Endothelial cell of umbilical vein (primary cell): ENCODE data around the gene CFAP99. TPM values are rescaled to one million over a fixed set of nuclear protein-coding genes. Genes with fewer than 3 reads are reported as not detected.

Experiments
- BruUV-seq: library from RNA; stranded (reverse); fragments of 400-500 nt; replicated peaks from 2 replicates; lab custom pipeline; 2021; lab: Mats Ljungman, UMichigan
- CTCF ChIA-PET: fragments of 300-600, 350-600 bp; sonication (Branson Sonifier 250); formaldehyde crosslinking; loops from one replicate; lab custom pipeline; 2021; ENCODE audit warnings: antibody characterized with exemption, inconsistent platforms; lab: Charles Lee
- POLR2A ChIA-PET: fragments of 300-600, 350-600 bp; sonication (Branson Sonifier 250); formaldehyde crosslinking; loops from one replicate; lab custom pipeline; 2021; ENCODE audit warnings: antibody characterized with exemption, inconsistent platforms; lab: Charles Lee
- DNase-seq: peaks from one replicate; pipeline ENCODE4 v3.0.0-alpha.2; 2011; ENCODE audit warnings: low read depth, low spot score
- FAIRE-seq: peaks from 2 replicates; lab custom pipeline; 2011; peaks lifted over from hg19 to GRCh38; lab: Jason Lieb, UNC
- H2AFZ ChIP-seq: 2 replicates; pipeline ENCODE4 v1.6.0; 2012; ENCODE audit warnings: low read depth, low read length, control low read depth, inconsistent platforms
- H3K27ac ChIP-seq: 2 replicates; pipeline ENCODE4 v1.5.1; 2011; ENCODE audit warnings: low read depth, mild to moderate bottlenecking, control low read depth, low read length, moderate library complexity; ENCODE audit not compliant: insufficient read depth
- H3K27me3 ChIP-seq, 2 experiments: 2 replicates each; pipeline versions ENCODE4 v1.6.0 to v1.6.1; 2011; ENCODE audit warnings: low read length in 2 of 2, mixed read lengths in 1 of 2; ENCODE audit not compliant: control insufficient read depth in 2 of 2, insufficient read depth in 2 of 2
- H3K36me3 ChIP-seq, 2 experiments: 2 replicates in 1 of 2; 3 replicates in 1 of 2; pipeline ENCODE4 v1.5.1; 2011; ENCODE audit warnings: low read length in 2 of 2, mild to moderate bottlenecking in 1 of 2, moderate library complexity in 1 of 2; ENCODE audit not compliant: control insufficient read depth in 2 of 2, insufficient read depth in 2 of 2; ENCODE audit errors: extremely low read depth in 1 of 2
- H3K4me1 ChIP-seq: 3 replicates; pipeline ENCODE4 v1.5.1; 2011; ENCODE audit warnings: mild to moderate bottlenecking, low read length; ENCODE audit not compliant: control insufficient read depth, insufficient read depth; ENCODE audit errors: extremely low read depth
- H3K4me2 ChIP-seq: 2 replicates; pipeline ENCODE4 v1.6.1; 2011; ENCODE audit warnings: low read length, control low read depth, mixed read lengths; ENCODE audit not compliant: insufficient read depth
- H3K4me3 ChIP-seq, 3 experiments: fragments of 200-600 bp in 1 of 3; sonication (generic), shearing (Covaris generic) in 1 of 3; replicated peaks in 1 of 3; 2 replicates each; pipeline ENCODE4 v1.5.1; 2011 to 2016; ENCODE audit warnings: control low read depth in 3 of 3, low read length in 3 of 3, mild to moderate bottlenecking in 2 of 3, inconsistent platforms in 1 of 3, low read depth in 1 of 3, moderate library complexity in 1 of 3; ENCODE audit not compliant: insufficient read depth in 1 of 3
- H3K79me2 ChIP-seq: 2 replicates; pipeline ENCODE4 v1.6.0; 2012; ENCODE audit warnings: low read length, inconsistent platforms; ENCODE audit not compliant: control insufficient read depth, insufficient read depth
- H3K9ac ChIP-seq: replicated peaks from 2 replicates; pipeline ENCODE3; 2011; ENCODE audit warnings: low read length, control low read depth; ENCODE audit not compliant: insufficient read depth; ENCODE audit errors: extremely low read depth
- H3K9me1 ChIP-seq: replicated peaks from 3 replicates; pipeline ENCODE4 v1.6.0; 2011; ENCODE audit warnings: mild to moderate bottlenecking, low read length; ENCODE audit not compliant: control insufficient read depth, insufficient read depth; ENCODE audit errors: extremely low read depth
- H3K9me3 ChIP-seq: replicated peaks from 2 replicates; pipeline ENCODE4 v1.5.1; 2012; ENCODE audit warnings: low read length, inconsistent platforms; ENCODE audit not compliant: control insufficient read depth, insufficient read depth
- H4K20me1 ChIP-seq: replicated peaks from 2 replicates; pipeline ENCODE3; 2011; ENCODE audit warnings: mild to moderate bottlenecking, low read length; ENCODE audit not compliant: control insufficient read depth, insufficient read depth; ENCODE audit errors: extremely low read depth
- EZH2 ChIP-seq: IDR thresholded peaks from 2 replicates; pipeline ENCODE4 v1.6.1; 2012; ENCODE audit warnings: borderline replicate concordance, low read depth, mild to moderate bottlenecking, moderate library complexity, low read length, inconsistent platforms; ENCODE audit not compliant: severe bottlenecking
- FOS ChIP-seq: IDR thresholded peaks from 2 replicates; pipeline ENCODE4 v1.6.1; 2011; ENCODE audit warnings: mild to moderate bottlenecking, low read length, moderate library complexity, borderline replicate concordance; ENCODE audit not compliant: insufficient read depth
- GATA2 ChIP-seq: IDR thresholded peaks from 2 replicates; pipeline ENCODE4 v1.7.0; 2011; ENCODE audit warnings: low read depth, mild to moderate bottlenecking, moderate library complexity, mixed read lengths, low read length; ENCODE audit not compliant: insufficient read length, insufficient read depth
- MYC ChIP-seq: IDR thresholded peaks from one replicate; pipeline ENCODE4 v1.6.1; 2011; ENCODE audit warnings: mild to moderate bottlenecking, low read depth, low read length
- POLR2A ChIP-seq: IDR thresholded peaks from 2 replicates; pipeline ENCODE4 v1.6.1; 2012; ENCODE audit warnings: low read depth, mild to moderate bottlenecking, control low read depth, low read length
- POLR2AphosphoS5 ChIP-seq: IDR thresholded peaks from 2 replicates; pipeline ENCODE4 v1.6.1; 2012; ENCODE audit warnings: low read depth, mild to moderate bottlenecking, control low read depth, low read length, moderate library complexity; ENCODE audit not compliant: insufficient read depth
- dilution Hi-C: fragments of 300-500 bp; cut with MboI; formaldehyde crosslinking; loops from one replicate; pipeline ENCODE4 v1.15.0; 2019; ENCODE audit warnings: low sequenced_read_pairs; ENCODE audit not compliant: extremely low pct_ligation_motif_present
- intact Hi-C: fragments of 100-400 bp; cut with micrococcal nuclease; formaldehyde crosslinking; loops from one replicate; pipeline ENCODE4 v1.10.0; 2022
- polyA plus RNA-seq, 4 experiments: library from polyadenylated mRNA; depleted of rRNA in 3 of 4; stranded (reverse) in 3 of 4; unstranded in 1 of 4; fragments of >200 nt; gene quantifications; 2 replicates each; pipeline versions ENCODE4 v1.2.1 to v1.2.3, GENCODE V29; 2011 to 2012; ENCODE audit warnings: missing spikeins in 1 of 4
- total RNA-seq: library from RNA; stranded (reverse); gene quantifications from 2 replicates; pipeline ENCODE4 v1.2.3, GENCODE V29; 2021
- TF ChIP-seq, protein P1 (sequence below), 2 donors: IDR thresholded peaks; 1 replicate in 1 of 2; 2 replicates in 1 of 2; pipeline ENCODE4 v1.5.1; 2011; ENCODE audit warnings: low read length in 2 of 2, mild to moderate bottlenecking in 2 of 2, moderate library complexity in 2 of 2, control low read depth in 1 of 2, inconsistent platforms in 1 of 2, low read depth in 1 of 2; ENCODE audit not compliant: insufficient read depth in 1 of 2; ENCODE audit errors: extremely low read depth in 1 of 2
- TF ChIP-seq, protein P2 (sequence below): IDR thresholded peaks from 2 replicates; pipeline ENCODE4 v1.6.1; 2011; ENCODE audit not compliant: insufficient read depth, insufficient read length

The CFAP99 gene
- total and polyA plus RNA-seq, 2 donors (not counting 3 experiments of a cell fraction or from before 2014, with no cell fraction given), result 0.03 TPM; not detected in 1

DNA sequence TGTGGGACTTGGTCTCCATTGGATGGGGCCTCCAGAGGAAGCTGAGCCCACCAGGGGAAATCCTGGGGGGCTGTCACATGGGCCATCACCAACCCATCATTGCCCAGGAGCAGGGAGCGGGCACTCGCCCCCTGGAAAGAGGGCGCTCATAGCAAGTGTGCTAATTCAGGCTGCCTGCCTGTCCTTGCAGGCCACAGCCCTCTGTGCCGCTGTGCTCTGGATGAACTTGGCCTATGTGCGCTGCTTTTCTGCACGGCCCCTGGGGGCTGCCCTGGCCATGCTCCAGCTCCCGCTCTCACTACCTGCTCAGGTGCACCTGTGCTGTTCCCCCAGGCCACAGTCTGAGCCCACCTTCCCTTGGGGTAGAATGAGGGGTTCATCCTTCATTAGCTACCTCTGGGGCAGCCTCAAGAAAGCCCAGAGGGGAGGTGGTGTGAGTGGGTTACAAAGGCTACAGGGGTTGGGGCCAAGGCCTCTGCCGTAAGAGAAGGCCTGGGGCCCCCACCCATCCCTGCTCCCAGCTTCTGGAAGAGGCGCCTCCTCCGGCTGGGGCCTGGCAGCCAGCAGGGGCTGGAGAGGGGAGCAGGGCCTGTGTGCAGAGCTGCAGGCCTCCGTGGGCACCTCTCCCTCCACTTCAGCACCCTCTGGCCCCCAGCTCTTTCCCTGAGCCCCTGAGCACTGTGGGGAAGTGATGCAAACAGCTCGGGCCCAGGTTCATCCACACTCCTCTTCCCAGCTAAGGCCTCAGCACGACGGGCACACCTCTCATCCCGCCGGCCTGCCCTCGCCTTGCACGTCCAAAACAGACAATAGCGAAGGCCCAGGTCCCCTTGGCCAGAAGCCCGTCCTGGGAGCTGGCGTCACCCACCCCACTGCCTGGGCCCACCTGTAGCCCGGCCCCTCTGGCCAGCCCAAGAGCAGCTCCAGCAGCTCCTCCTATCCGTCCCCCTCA lies 8.9 kb downstream of the CFAP99 start:
- DNase-seq (no peak), FAIRE-seq (no peak)
- intact Hi-C loops, result no loop called here
- Histone ChIP-seq H4K20me1 (no peaks in the 10 kb centered on the region), H3K79me2 (no peaks in the 10 kb centered on the region), H3K4me2 (no peak overlapping the region), H3K4me3 (no peak overlapping the region), H3K36me3 (no peaks in the 10 kb centered on the region), H3K4me1 (no peaks in the 10 kb centered on the region), H3K9me3 (no peaks in the 10 kb centered on the region), H3K27me3 (peaks cover 0 to under 1% of the 10 kb centered on the region in 2 experiments), H3K27ac (no peak overlapping the region), H3K9me1 (no peaks in the 10 kb centered on the region), H2AFZ (no peak overlapping the region), H3K9ac (no peak overlapping the region)
- ChIA-PET CTCF (interaction anchor here (1.1 to 1.6 kb wide), 3 partner anchors 14 to 24 kb away, joined by 3 to 9 read pairs (median 3); no protein-coding TSS in a partner anchor), POLR2A (interaction anchor here (1.1 kb wide), 1 partner anchor 60 kb away, joined by 3 read pairs; no protein-coding TSS in a partner anchor)
- TF ChIP-seq POLR2AphosphoS5, result no peak
- TF ChIP-seq MYC, result no peak
- TF ChIP-seq, protein P1, sequence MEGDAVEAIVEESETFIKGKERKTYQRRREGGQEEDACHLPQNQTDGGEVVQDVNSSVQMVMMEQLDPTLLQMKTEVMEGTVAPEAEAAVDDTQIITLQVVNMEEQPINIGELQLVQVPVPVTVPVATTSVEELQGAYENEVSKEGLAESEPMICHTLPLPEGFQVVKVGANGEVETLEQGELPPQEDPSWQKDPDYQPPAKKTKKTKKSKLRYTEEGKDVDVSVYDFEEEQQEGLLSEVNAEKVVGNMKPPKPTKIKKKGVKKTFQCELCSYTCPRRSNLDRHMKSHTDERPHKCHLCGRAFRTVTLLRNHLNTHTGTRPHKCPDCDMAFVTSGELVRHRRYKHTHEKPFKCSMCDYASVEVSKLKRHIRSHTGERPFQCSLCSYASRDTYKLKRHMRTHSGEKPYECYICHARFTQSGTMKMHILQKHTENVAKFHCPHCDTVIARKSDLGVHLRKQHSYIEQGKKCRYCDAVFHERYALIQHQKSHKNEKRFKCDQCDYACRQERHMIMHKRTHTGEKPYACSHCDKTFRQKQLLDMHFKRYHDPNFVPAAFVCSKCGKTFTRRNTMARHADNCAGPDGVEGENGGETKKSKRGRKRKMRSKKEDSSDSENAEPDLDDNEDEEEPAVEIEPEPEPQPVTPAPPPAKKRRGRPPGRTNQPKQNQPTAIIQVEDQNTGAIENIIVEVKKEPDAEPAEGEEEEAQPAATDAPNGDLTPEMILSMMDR (IDR thresholded peaks at IDR 0.05; ENCODE audit: extremely low read depth in 1 of 2, insufficient read depth in 1 of 2, low read depth in 1 of 2, low read length in 2 of 2), result no peak
- TF ChIP-seq GATA2, result no peak
- no peak for TF ChIP-seq EZH2
- no peak for TF ChIP-seq POLR2A
- TF ChIP-seq, protein P2, sequence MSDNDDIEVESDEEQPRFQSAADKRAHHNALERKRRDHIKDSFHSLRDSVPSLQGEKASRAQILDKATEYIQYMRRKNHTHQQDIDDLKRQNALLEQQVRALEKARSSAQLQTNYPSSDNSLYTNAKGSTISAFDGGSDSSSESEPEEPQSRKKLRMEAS, result no peak
- no peak for TF ChIP-seq FOS
- dilution Hi-C loops, result no loop called here
- no TSS peak for BruUV-seq
